Stimulated activated effector memory CD8-positive, alpha-beta T cell treated with anti-CD3 and anti-CD28 coated beads, Interleukin-12 subunit alpha, Interleukin-12 subunit beta, amount 100 ng/mL, for 72 hours (primary cell): ENCODE results near the gene PSD4.

Experiments used
- ATAC-seq: fragments of 150-1000 bp; cut with Tn5 transposase; 2 replicates; pipeline ENCODE4 v1.10.0; 2021
- DNase-seq, 2 donors: peaks; one replicate each; pipeline ENCODE4 v3.0.0; 2021 to 2022; ENCODE audit warnings: low spot score in 2 of 2
- H3K27ac Mint-ChIP-seq: one replicate; pipeline ENCODE4 v1.8.0; 2022; ENCODE audit warnings: mild to moderate bottlenecking, mixed read lengths
- H3K36me3 Mint-ChIP-seq: one replicate; pipeline ENCODE4 v1.8.0; 2022; ENCODE audit warnings: mild to moderate bottlenecking, mixed read lengths
- H3K4me1 Mint-ChIP-seq: one replicate; pipeline ENCODE4 v1.8.0; 2022; ENCODE audit warnings: mixed read lengths
- H3K4me3 Mint-ChIP-seq: one replicate; pipeline ENCODE4 v1.8.0; 2022; ENCODE audit warnings: mild to moderate bottlenecking, mixed read lengths
- H3K9me3 Mint-ChIP-seq: one replicate; pipeline ENCODE4 v1.8.0; 2022; ENCODE audit warnings: mixed read lengths

Gene PSD4

DNA sequence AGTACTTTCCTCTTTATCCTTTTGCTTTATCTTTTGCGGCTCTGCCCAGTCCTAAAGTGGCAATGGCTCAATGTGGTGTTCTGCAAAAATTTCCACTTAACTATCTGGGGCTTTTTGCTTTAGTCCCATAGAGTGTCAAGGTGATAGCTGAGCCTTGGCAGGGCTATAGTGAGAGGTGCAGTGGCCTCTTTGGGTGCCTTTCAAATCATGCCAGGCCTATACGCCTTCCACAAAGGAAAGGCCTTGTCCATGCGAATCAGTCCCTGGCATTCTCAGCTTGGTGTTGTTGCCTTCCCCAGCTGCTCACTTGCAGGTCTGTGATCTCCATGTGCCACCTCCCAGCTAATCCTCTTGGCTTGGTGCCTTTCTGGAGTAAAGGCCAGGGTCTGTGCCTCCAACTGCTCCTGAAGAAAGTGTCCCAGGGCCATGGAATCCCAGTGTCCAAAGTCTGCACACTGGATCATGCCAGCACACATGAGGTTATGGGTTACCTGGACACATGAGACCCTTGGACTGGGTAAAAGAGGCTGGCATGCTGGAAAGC lies 78.3 kb downstream of the PSD4 start:
- Mint-ChIP-seq H3K4me3 (peak overlapping the region; percentile 22), H3K9me3 (no peaks in the 10 kb centered on the region), H3K36me3 (no peaks in the 10 kb centered on the region), H3K27ac (peak overlapping the region; percentile 11), H3K4me1 (peaks cover 51% of the 10 kb centered on the region)
- ATAC-seq (no peak), DNase-seq (no peak)

DNA sequence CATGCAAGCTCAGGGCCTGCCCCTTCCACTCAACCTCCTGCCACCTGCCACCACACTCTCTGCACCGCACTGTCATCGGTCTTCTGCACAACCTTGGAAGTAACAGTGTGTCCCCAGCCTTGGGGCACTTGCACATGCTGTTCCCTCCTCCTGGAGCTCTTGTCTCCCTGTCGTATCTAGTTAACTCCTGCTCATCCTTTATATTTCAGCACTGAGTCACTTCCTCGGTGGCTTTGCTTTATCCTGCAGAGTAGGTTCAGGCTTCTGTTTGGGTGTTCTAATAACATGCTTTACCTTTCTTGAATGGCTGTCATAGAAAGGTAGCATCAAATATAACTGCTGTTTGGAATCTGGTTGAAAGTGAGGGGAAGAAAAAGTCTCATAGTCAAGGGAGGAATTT lies 79.7 kb downstream of the PSD4 start:
- Mint-ChIP-seq H3K36me3 (no peaks in the 10 kb centered on the region), H3K4me1 (peaks cover 56% of the 10 kb centered on the region), H3K4me3 (no peak overlapping the region), H3K27ac (peak overlapping the region; percentile 11), H3K9me3 (no peaks in the 10 kb centered on the region)
- ATAC-seq = no peak
- DNase-seq = no peak

DNA sequence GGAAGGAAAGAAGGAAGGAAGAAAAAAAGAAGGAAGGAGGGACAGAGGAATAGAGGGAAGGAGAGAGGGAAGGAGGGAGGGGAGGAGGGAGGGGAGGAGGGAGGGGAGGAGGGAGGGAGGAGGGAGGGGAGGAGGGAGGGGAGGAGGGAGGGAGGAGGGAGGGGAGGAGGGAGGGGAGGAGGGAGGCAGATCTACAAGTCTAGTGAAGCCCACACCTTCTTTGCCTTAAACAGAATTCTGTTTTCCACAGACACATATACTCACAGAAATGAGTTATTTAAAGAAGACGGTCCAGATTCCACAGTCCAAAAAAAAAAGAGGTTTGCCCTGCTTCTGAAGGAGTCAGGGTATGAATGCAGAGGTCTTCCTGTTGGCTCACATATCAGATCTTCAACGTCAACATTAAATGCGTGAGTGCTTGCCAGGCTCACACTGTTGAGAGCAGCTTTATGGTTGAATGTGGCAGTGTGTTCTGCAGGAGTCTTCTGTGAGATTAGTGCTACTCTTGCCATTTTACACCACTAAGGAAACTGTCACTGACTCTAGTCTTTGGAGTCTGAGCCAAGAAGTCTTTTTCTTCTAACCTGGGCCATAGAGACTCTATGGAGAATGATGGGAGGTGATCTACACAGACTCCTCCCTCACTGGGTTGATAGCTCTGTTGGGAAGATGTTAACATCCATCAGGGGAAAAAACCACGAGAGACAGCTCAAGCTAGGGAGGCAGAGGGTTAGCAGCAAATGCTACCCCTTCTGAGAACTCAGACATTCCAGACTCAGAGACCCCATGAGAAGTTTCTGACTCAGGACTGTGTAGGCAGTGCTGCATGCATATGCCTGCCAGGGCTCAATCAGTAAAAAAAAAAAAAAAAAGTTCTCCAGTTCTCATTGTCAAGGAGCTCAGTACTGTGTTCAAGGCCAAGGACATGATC lies 81.6 kb downstream of the PSD4 start:
- Mint-ChIP-seq H3K27ac (peak overlapping the region; percentile 73), H3K4me3 (no peak overlapping the region), H3K9me3 (no peaks in the 10 kb centered on the region), H3K4me1 (peaks cover 46% of the 10 kb centered on the region), H3K36me3 (no peaks in the 10 kb centered on the region)
- ATAC-seq = no peak
- DNase-seq = no peak

GRCh38 chr2:113257516-113258264 lies 83.9 kb downstream of the PSD4 start:
- Mint-ChIP-seq H3K36me3 (no peaks in the 10 kb centered on the region), H3K27ac (peak overlapping the region; percentile 14), H3K9me3 (no peaks in the 10 kb centered on the region), H3K4me1 (peaks cover 23% of the 10 kb centered on the region), H3K4me3 (no peak overlapping the region)
- no peak for ATAC-seq
- DNase-seq = no peak

DNA sequence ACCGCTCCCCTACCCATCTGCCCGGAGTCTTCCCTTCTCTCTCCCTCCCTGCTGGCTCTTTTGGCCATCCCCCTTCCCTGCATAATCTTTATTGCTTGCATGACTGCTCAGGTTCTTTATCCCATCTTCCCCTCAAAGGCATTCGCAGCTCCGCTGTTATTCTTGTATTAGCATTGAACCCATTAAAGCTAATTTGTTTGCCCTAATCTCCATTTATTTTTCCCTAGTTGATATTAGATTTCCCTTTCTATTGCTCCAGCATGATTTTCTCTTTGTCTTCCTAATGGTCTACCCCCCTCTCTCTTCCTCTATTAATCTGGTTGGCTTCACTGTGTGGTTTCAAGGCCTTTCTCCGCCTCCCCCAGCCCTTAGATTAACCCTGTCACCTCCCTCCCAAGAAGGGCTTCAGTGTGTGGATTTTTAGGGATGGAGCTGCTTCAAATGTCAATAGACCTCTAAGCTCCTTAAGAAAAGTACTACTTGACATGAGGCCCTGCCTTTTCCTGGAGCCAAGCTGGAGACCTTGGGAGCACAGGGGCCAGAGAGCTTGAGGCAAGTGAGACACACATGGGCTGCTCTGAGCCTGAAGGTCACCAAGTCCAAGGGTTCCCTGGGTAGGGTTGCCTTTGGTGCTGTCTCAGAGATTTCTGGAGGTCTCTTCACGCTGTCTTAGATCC lies 84.8 kb downstream of the PSD4 start:
- Mint-ChIP-seq H3K36me3 (no peaks in the 10 kb centered on the region), H3K27ac (peak overlapping the region; percentile 14), H3K4me1 (peaks cover 14% of the 10 kb centered on the region), H3K4me3 (no peak overlapping the region), H3K9me3 (no peaks in the 10 kb centered on the region)
- DNase-seq (no peak), ATAC-seq (no peak)
